Measurements from ENCODE around the gene RPL29. TPM values are rescaled to one million over a fixed set of nuclear protein-coding genes. Genes with fewer than 3 reads are reported as not detected.

Gene RPL29
- total RNA-seq, 1 experiment from 2014 or later: 696 TPM

- POLR2A ChIA-PET: interaction anchor here (0.5 kb wide), 2 partner anchors 97 to 112 kb away, joined by 3 to 5 read pairs; no protein-coding TSS in a partner anchor
- Histone ChIP-seq H3K9me3 (ENCODE audit: control insufficient read depth, insufficient read depth, low read depth, low read length) (no peaks in the 10 kb centered on the region), H3K4me1 (ENCODE audit: control insufficient read depth, insufficient read depth, low read length) (no peaks in the 10 kb centered on the region), H3K27ac (ENCODE audit: low read length) (no peak overlapping the region), H3K36me3 (ENCODE audit: control insufficient read depth, insufficient read depth, low read length) (no peaks in the 10 kb centered on the region), H3K4me3 (ENCODE audit: low read depth in 2 of 2, low read length in 2 of 2) (no peak overlapping the region), H3K27me3 (ENCODE audit: control insufficient read depth, insufficient read depth, low read length) (no peaks in the 10 kb centered on the region)
- no peak for ATAC-seq
- TF ChIP-seq SIN3A (IDR thresholded peaks at IDR 0.05; ENCODE audit: borderline replicate concordance, insufficient read depth, low read depth, low read length): no peak
- TF ChIP-seq CTCF (IDR thresholded peaks at IDR 0.05): no peak
- no peak for TF ChIP-seq REST (IDR thresholded peaks at IDR 0.05; ENCODE audit: insufficient read depth in 1 of 2, low read depth in 2 of 2, low read length in 1 of 2)
- in situ Hi-C loops (cut with HindIII; ENCODE audit: low pct_unique_long_range_greater_than_20kb, low sequenced_read_pairs): no loop called here
- BruUV-seq (replicated peaks): no TSS peak
- CTCF ChIA-PET: no interaction called here
- intact Hi-C loops (cut with micrococcal nuclease; ENCODE audit: unreplicated experiment): no loop called here
- no peak for DNase-seq (ENCODE audit: low read depth, low spot score)
Measured at GRCh38 chr3:52022323-52023100, 26.8 kb upstream of the RPL29 start.

- ChIA-PET CTCF (no interaction called here), POLR2A (interaction anchor here (0.5 kb wide), 1 partner anchor 96 kb away, joined by 3 read pairs; no protein-coding TSS in a partner anchor)
- ATAC-seq (peak; percentile 15), DNase-seq (ENCODE audit: low read depth, low spot score) (no peak)
- Histone ChIP-seq H3K9me3 (ENCODE audit: control insufficient read depth, insufficient read depth, low read depth, low read length) (no peaks in the 10 kb centered on the region), H3K27ac (ENCODE audit: low read length) (no peak overlapping the region), H3K4me3 (ENCODE audit: low read depth in 2 of 2, low read length in 2 of 2) (no peak overlapping the region), H3K4me1 (ENCODE audit: control insufficient read depth, insufficient read depth, low read length) (no peaks in the 10 kb centered on the region), H3K27me3 (ENCODE audit: control insufficient read depth, insufficient read depth, low read length) (no peaks in the 10 kb centered on the region), H3K36me3 (ENCODE audit: control insufficient read depth, insufficient read depth, low read length) (no peaks in the 10 kb centered on the region)
- in situ Hi-C loops (cut with HindIII; ENCODE audit: low pct_unique_long_range_greater_than_20kb, low sequenced_read_pairs) (no loop called here), intact Hi-C loops (cut with micrococcal nuclease; ENCODE audit: unreplicated experiment) (no loop called here)
- TF ChIP-seq CTCF (IDR thresholded peaks at IDR 0.05) (no peak), POLR2AphosphoS5 (IDR thresholded peaks at IDR 0.05; ENCODE audit: low read depth, low read length) (no peak), TCF7L2 (IDR thresholded peaks at IDR 0.05; ENCODE audit: low read depth, low read length) (no peak), SIN3A (IDR thresholded peaks at IDR 0.05; ENCODE audit: borderline replicate concordance, insufficient read depth, low read depth, low read length) (no peak), REST (IDR thresholded peaks at IDR 0.05; ENCODE audit: insufficient read depth in 1 of 2, low read depth in 2 of 2, low read length in 1 of 2) (no peak)
- no TSS peak for BruUV-seq (replicated peaks)
Measured at GRCh38 chr3:52021489-52022268, 26.0 kb upstream of the RPL29 start.

Data from Panc1 (cell line).